ENCODE data around the gene LAMA2. TPM values are rescaled to one million over a fixed set of nuclear protein-coding genes. Genes with fewer than 3 reads are reported as not detected.

The LAMA2 gene
- total and polyA plus RNA-seq, 4 experiments from 2014 or later, result 0.20 to 0.87 (median 0.43) TPM

DNA sequence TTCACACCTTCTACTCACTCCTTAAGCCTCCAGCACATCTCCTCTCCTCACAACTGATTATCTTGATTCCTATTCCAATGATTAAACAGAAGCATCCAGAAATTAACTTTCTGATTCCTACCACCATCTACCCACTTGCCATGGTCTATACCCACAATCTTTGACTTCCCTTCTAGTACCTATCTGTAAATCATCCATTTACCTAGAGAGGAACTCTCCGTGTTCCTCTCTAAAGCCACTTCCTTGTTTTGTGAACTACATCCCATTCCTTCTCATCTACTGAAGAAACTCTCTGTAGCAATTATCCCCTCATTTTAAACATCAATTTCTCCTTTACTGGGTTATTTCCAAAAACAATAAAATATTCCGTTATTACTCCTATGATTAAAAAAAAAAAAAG is 659.8 kb downstream of the LAMA2 start:
- Histone ChIP-seq H3K27me3 (ENCODE audit: insufficient read depth, low read length) (no peaks in the 10 kb centered on the region), H3K4me3 (ENCODE audit: low read length in 2 of 2) (no peak overlapping the region), H3K9me3 (ENCODE audit: control insufficient read depth in 1 of 2, low read length in 2 of 2) (no peaks in the 10 kb centered on the region), H3K27ac (ENCODE audit: low read depth, low read length) (no peak overlapping the region), H3K4me1 (ENCODE audit: insufficient read depth, low read length) (no peaks in the 10 kb centered on the region), H3K36me3 (ENCODE audit: insufficient read depth, low read length) (no peaks in the 10 kb centered on the region)
- POLR2A ChIA-PET (ENCODE audit: partially characterized antibody), result no interaction called here
- Mint-ChIP-seq H3K27ac (no peak overlapping the region), H3K27me3 (no peaks in the 10 kb centered on the region), H3K36me3 (no peaks in the 10 kb centered on the region), H3K4me1 (peaks cover 0 to 2% (median 0%) of the 10 kb centered on the region in 4 donors), H3K9me3 (peaks cover 0 to 5% (median 0%) of the 10 kb centered on the region in 8 donors), H3K4me3 (no peak overlapping the region)
- intact Hi-C loops (cut with micrococcal nuclease), result no loop called here
- no peak for DNase-seq
- CTCF ChIA-PET (ENCODE audit: partially characterized antibody), result no interaction called here

DNA sequence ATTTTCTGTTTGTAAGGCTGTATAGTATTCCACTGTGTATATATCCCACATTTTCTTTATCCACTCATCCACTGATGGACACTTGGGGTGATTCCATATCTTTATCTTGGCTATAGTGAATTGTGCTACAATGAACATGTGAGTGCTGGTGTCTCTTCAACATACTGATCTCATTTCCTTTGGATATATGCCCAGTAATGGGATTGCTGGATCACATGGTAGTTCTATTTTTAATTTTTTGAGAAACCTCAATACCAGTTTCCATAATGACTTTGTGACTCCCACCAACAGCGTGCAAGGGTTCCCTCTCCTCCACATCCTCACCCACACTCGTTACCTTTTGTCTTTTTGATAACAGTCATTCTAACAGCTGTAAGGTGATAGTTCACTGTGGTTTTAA is 661.0 kb downstream of the LAMA2 start:
- ChIA-PET CTCF (ENCODE audit: partially characterized antibody) (no interaction called here), POLR2A (ENCODE audit: partially characterized antibody) (no interaction called here)
- intact Hi-C loops (cut with micrococcal nuclease), result no loop called here
- peaks cover 0 to 5% (median 0%) of the 10 kb centered on the region in 8 donors for H3K9me3 Mint-ChIP-seq
- no peaks in the 10 kb centered on the region for H3K27me3 ChIP-seq (ENCODE audit: insufficient read depth, low read length)
- H3K27ac ChIP-seq (ENCODE audit: low read depth, low read length), result no peak overlapping the region
- no peak overlapping the region for H3K4me3 Mint-ChIP-seq
- no peaks in the 10 kb centered on the region for H3K36me3 ChIP-seq (ENCODE audit: insufficient read depth, low read length)
- H3K27me3 Mint-ChIP-seq, result no peaks in the 10 kb centered on the region
- H3K27ac Mint-ChIP-seq, result no peak overlapping the region
- H3K4me1 Mint-ChIP-seq, result peaks cover 0 to 2% (median 0%) of the 10 kb centered on the region in 4 donors
- no peaks in the 10 kb centered on the region for H3K9me3 ChIP-seq (ENCODE audit: control insufficient read depth in 1 of 2, low read length in 2 of 2)
- H3K36me3 Mint-ChIP-seq, result no peaks in the 10 kb centered on the region
- no peaks in the 10 kb centered on the region for H3K4me1 ChIP-seq (ENCODE audit: insufficient read depth, low read length)
- H3K4me3 ChIP-seq (ENCODE audit: low read length in 2 of 2), result no peak overlapping the region
- no peak for DNase-seq

DNA sequence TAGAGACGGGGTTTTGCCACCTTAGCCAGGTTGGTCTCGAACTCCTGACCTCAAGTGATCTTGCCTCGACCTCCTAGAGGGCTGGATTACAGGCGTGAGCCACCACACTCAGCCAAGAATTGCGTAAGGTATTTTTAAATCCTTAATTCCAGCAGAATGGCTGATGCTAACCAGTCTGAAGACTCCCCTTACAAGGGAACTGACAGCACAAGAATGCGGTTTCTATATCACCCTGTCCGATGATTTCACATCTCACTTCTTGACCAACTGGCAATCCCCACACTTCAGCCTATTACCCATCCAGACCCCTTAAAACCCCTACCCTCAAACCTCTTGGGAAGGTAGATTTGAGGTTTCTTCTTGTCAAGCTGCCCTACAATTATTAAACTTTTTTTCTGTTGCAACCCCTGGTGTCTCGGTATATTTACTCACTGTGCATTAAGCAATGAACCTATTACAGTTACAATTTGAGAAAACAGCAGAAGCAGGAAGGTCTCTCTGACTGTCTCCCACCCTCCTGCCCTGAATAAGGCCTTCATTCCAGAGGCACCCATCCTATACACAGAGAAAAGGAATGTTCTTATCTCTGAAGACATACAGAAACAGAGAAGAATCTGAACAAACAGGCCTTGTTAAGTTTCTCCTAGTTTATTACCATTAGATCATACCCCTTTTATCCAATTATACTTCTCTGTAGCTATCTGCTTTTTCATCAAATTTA is 662.1 kb downstream of the LAMA2 start:
- H3K9me3 ChIP-seq (ENCODE audit: control insufficient read depth in 1 of 2, low read length in 2 of 2), result no peaks in the 10 kb centered on the region
- H3K36me3 ChIP-seq (ENCODE audit: insufficient read depth, low read length), result no peaks in the 10 kb centered on the region
- no peak overlapping the region for H3K4me3 Mint-ChIP-seq
- no peaks in the 10 kb centered on the region for H3K4me1 ChIP-seq (ENCODE audit: insufficient read depth, low read length)
- H3K4me3 ChIP-seq (ENCODE audit: low read length in 2 of 2), result no peak overlapping the region
- DNase-seq, result no peak
- POLR2A ChIA-PET (ENCODE audit: partially characterized antibody), result no interaction called here
- no peaks in the 10 kb centered on the region for H3K27me3 ChIP-seq (ENCODE audit: insufficient read depth, low read length)
- H3K9me3 Mint-ChIP-seq, result peaks cover 0 to 5% (median 0%) of the 10 kb centered on the region in 8 donors
- no peak overlapping the region for H3K27ac Mint-ChIP-seq
- CTCF ChIA-PET (ENCODE audit: partially characterized antibody), result no interaction called here
- no peak overlapping the region for H3K27ac ChIP-seq (ENCODE audit: low read depth, low read length)
- intact Hi-C loops (cut with micrococcal nuclease), result no loop called here
- peaks cover 0 to 2% (median 0%) of the 10 kb centered on the region in 4 donors for H3K4me1 Mint-ChIP-seq
- no peaks in the 10 kb centered on the region for H3K27me3 Mint-ChIP-seq
- H3K36me3 Mint-ChIP-seq, result no peaks in the 10 kb centered on the region

DNA sequence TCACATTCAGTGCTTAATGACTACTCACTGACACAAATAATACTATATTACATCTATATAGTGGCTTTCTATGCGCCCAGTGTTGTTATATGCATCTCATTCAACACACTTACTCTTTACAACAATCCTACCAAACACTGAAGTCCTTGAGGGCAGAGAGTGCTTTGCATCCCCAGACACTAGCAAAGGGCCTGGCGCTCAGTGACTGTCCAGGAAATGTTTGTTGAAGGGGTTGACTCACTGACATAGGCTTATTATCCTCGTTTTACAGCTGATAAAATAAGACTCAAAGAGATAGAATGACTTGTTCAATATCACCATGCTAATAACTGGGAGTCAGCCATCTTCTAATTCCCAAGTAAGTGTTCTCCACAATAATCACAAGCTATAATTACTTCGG is 663.8 kb downstream of the LAMA2 start:
- peaks cover 0 to 2% (median 0%) of the 10 kb centered on the region in 4 donors for H3K4me1 Mint-ChIP-seq
- POLR2A ChIA-PET (ENCODE audit: partially characterized antibody), result no interaction called here
- Histone ChIP-seq H3K27ac (ENCODE audit: low read depth, low read length) (no peak overlapping the region), H3K27me3 (ENCODE audit: insufficient read depth, low read length) (no peaks in the 10 kb centered on the region), H3K4me1 (ENCODE audit: insufficient read depth, low read length) (no peaks in the 10 kb centered on the region), H3K36me3 (ENCODE audit: insufficient read depth, low read length) (no peaks in the 10 kb centered on the region), H3K9me3 (ENCODE audit: control insufficient read depth in 1 of 2, low read length in 2 of 2) (no peaks in the 10 kb centered on the region), H3K4me3 (ENCODE audit: low read length in 2 of 2) (no peak overlapping the region)
- CTCF ChIA-PET (ENCODE audit: partially characterized antibody), result interaction anchor here (0.8 kb wide), 1 partner anchor 28 kb away, joined by 3 read pairs; no protein-coding TSS in a partner anchor
- no peak overlapping the region for H3K4me3 Mint-ChIP-seq
- intact Hi-C loops (cut with micrococcal nuclease), result no loop called here
- peaks cover 0 to 5% (median 0%) of the 10 kb centered on the region in 8 donors for H3K9me3 Mint-ChIP-seq
- H3K27ac Mint-ChIP-seq, result no peak overlapping the region
- DNase-seq, result no peak
- no peaks in the 10 kb centered on the region for H3K27me3 Mint-ChIP-seq
- H3K36me3 Mint-ChIP-seq, result peaks cover 0 to 4% of the 10 kb centered on the region in 2 donors

DNA sequence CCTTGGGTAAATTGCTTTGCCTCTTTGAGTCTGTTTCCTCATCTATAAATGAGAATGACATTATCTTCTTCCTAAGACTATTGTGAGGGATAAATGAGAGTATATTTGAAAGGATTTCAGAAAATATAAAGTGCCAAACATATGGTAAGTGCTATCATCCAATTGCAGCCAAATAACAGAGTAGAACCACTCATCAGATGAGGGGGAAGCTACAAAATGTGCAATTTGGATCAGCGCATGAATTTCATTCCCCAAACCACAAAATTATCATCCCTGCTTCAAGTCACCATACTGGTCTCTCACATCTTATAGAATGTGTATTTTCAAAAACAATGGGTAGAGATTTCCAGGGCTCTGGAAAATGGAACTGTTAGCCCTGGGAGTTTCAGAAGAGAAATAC is 668.5 kb downstream of the LAMA2 start:
- Mint-ChIP-seq H3K36me3 (peaks cover 0 to 8% of the 10 kb centered on the region in 2 donors), H3K9me3 (no peaks in the 10 kb centered on the region), H3K27ac (no peak overlapping the region), H3K4me1 (peaks cover 0 to 2% (median 0%) of the 10 kb centered on the region in 4 donors), H3K27me3 (peaks cover 0 to 5% of the 10 kb centered on the region in 2 donors), H3K4me3 (no peak overlapping the region)
- no peaks in the 10 kb centered on the region for H3K9me3 ChIP-seq (ENCODE audit: control insufficient read depth in 1 of 2, low read length in 2 of 2)
- no peaks in the 10 kb centered on the region for H3K36me3 ChIP-seq (ENCODE audit: insufficient read depth, low read length)
- H3K27ac ChIP-seq (ENCODE audit: low read depth, low read length), result no peak overlapping the region
- DNase-seq, result no peak
- no peaks in the 10 kb centered on the region for H3K27me3 ChIP-seq (ENCODE audit: insufficient read depth, low read length)
- POLR2A ChIA-PET (ENCODE audit: partially characterized antibody), result no interaction called here
- H3K4me1 ChIP-seq (ENCODE audit: insufficient read depth, low read length), result no peaks in the 10 kb centered on the region
- intact Hi-C loops (cut with micrococcal nuclease), result no loop called here
- H3K4me3 ChIP-seq (ENCODE audit: low read length in 2 of 2), result no peak overlapping the region
- CTCF ChIA-PET (ENCODE audit: partially characterized antibody), result interaction anchor here (1.0 kb wide), 1 partner anchor 10 kb away, joined by 3 read pairs; no protein-coding TSS in a partner anchor

DNA sequence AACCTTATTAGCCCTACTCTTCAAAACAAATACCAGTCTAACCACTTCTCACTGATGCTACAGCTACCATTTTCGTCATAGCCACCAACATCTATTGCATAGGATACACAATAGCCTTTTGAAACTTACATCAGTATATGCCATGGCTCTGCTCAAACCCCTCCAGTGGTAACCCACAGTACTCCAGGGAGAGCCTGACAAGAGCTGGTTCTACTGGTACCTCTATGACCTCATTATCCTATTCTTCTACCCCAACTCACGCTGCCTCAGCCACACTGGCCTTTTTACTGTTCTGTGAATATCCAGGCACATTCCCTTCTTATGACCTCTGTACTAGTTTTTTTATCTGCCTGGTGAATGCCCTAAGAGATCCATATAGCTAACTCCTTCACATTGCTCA is 669.5 kb downstream of the LAMA2 start:
- H3K27me3 Mint-ChIP-seq, result peaks cover 0 to 5% of the 10 kb centered on the region in 2 donors
- intact Hi-C loops (cut with micrococcal nuclease), result no loop called here
- ChIA-PET CTCF (ENCODE audit: partially characterized antibody) (no interaction called here), POLR2A (ENCODE audit: partially characterized antibody) (no interaction called here)
- Histone ChIP-seq H3K9me3 (ENCODE audit: control insufficient read depth in 1 of 2, low read length in 2 of 2) (no peaks in the 10 kb centered on the region), H3K27ac (ENCODE audit: low read depth, low read length) (no peak overlapping the region), H3K27me3 (ENCODE audit: insufficient read depth, low read length) (no peaks in the 10 kb centered on the region), H3K4me1 (ENCODE audit: insufficient read depth, low read length) (no peaks in the 10 kb centered on the region), H3K4me3 (ENCODE audit: low read length in 2 of 2) (no peak overlapping the region), H3K36me3 (ENCODE audit: insufficient read depth, low read length) (no peaks in the 10 kb centered on the region)
- H3K27ac Mint-ChIP-seq, result no peak overlapping the region
- H3K36me3 Mint-ChIP-seq, result peaks cover 0 to 8% of the 10 kb centered on the region in 2 donors
- DNase-seq, result no peak
- H3K4me1 Mint-ChIP-seq, result peaks cover 0 to 1% (median 0%) of the 10 kb centered on the region in 4 donors
- no peaks in the 10 kb centered on the region for H3K9me3 Mint-ChIP-seq
- no peak overlapping the region for H3K4me3 Mint-ChIP-seq

DNA sequence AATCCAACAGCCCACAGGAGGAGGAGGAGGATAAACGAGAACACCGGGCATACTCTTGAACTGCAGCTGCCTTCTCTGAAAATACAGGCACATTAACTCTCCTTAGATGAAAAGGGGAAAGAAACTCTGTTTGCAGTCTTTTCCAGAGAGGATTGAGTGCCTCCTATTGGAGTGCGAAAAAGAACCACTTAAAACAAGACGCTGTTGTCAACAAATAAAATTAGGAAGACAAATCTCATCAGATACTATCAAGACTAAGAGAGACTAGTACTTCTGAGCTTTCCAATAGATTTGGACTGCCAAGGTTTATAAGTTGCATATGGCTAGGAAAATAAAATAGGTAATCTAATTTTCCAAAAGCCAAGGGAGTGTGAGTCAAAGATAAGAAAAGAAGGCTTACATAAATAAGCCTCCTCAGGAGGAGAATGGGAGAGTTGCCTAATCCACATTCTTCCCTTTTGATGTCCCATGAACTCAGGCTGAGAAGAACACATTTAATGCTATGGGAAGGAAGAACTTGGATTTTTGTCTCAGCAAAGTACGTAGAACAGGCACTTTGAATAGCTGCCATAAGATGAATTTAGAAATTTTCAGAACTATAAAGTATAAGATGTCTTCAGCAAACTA is 672.4 kb downstream of the LAMA2 start:
- CTCF ChIA-PET (ENCODE audit: partially characterized antibody), result no interaction called here
- Histone ChIP-seq H3K4me3 (ENCODE audit: low read length in 2 of 2) (no peak overlapping the region), H3K27ac (ENCODE audit: low read depth, low read length) (no peak overlapping the region), H3K36me3 (ENCODE audit: insufficient read depth, low read length) (no peaks in the 10 kb centered on the region), H3K27me3 (ENCODE audit: insufficient read depth, low read length) (no peaks in the 10 kb centered on the region), H3K4me1 (ENCODE audit: insufficient read depth, low read length) (no peaks in the 10 kb centered on the region), H3K9me3 (ENCODE audit: control insufficient read depth in 1 of 2, low read length in 2 of 2) (no peaks in the 10 kb centered on the region)
- H3K4me3 Mint-ChIP-seq, result no peak overlapping the region
- POLR2A ChIA-PET (ENCODE audit: partially characterized antibody), result no interaction called here
- intact Hi-C loops (cut with micrococcal nuclease), result no loop called here
- no peaks in the 10 kb centered on the region for H3K4me1 Mint-ChIP-seq
- H3K27me3 Mint-ChIP-seq, result peaks cover 0 to 5% of the 10 kb centered on the region in 2 donors
- no peak for DNase-seq
- no peak overlapping the region for H3K27ac Mint-ChIP-seq
- H3K9me3 Mint-ChIP-seq, result peaks cover 0 to 4% (median 0%) of the 10 kb centered on the region in 8 donors
- H3K36me3 Mint-ChIP-seq, result peaks cover 0 to 8% of the 10 kb centered on the region in 2 donors

Measured in CD4-positive, alpha-beta memory T cell (primary cell).